CD8-positive, alpha-beta memory T cell (primary cell): ENCODE data around the gene NCOA1. TPM values are rescaled to one million over a fixed set of nuclear protein-coding genes. Genes with fewer than 3 reads are reported as not detected.

Experiments used
- CTCF ChIA-PET: fragments of 350-600 bp; sonication (Branson Sonifier 250); formaldehyde crosslinking; loops from one replicate; lab custom pipeline; 2021; ENCODE audit warnings: antibody characterized with exemption; lab: Charles Lee
- POLR2A ChIA-PET: fragments of 350-600 bp; sonication (Branson Sonifier 250); formaldehyde crosslinking; loops from one replicate; lab custom pipeline; 2021; ENCODE audit warnings: antibody characterized with exemption; lab: Charles Lee
- DNase-seq, 5 donors: peaks; one replicate each; pipeline versions ENCODE4 v3.0.0 to v3.0.0-alpha.2; 2020 to 2022; ENCODE audit warnings: mixed read lengths in 1 of 5
- H3K27ac ChIP-seq: one replicate; pipeline ENCODE4 v1.7.0; 2013; ENCODE audit warnings: low read depth, mild to moderate bottlenecking, low read length, moderate library complexity
- H3K27me3 ChIP-seq: 2 replicates; pipeline ENCODE4 v1.7.0; 2013; ENCODE audit warnings: low read length, mild to moderate bottlenecking; ENCODE audit not compliant: insufficient read depth, poor library complexity, severe bottlenecking
- H3K36me3 ChIP-seq: 2 replicates; pipeline ENCODE4 v1.7.0; 2013; ENCODE audit warnings: mild to moderate bottlenecking, low read length, moderate library complexity; ENCODE audit not compliant: insufficient read depth
- H3K4me1 ChIP-seq: 2 replicates; pipeline ENCODE4 v1.7.0; 2013; ENCODE audit warnings: mild to moderate bottlenecking, low read length, moderate library complexity; ENCODE audit not compliant: insufficient read depth
- H3K4me3 ChIP-seq: 2 replicates; pipeline ENCODE4 v1.7.0; 2013; ENCODE audit warnings: mild to moderate bottlenecking, low read length
- H3K9me3 ChIP-seq: 2 replicates; pipeline ENCODE4 v1.7.0; 2013; ENCODE audit warnings: mild to moderate bottlenecking, low read length
- H3K27ac Mint-ChIP-seq, 8 donors: one replicate each; pipeline ENCODE4 v1.8.0; 2020 to 2021; ENCODE audit warnings: mixed read lengths in 8 of 8, mild to moderate bottlenecking in 6 of 8, inconsistent platforms in 3 of 8, moderate library complexity in 3 of 8
- H3K27me3 Mint-ChIP-seq, 2 donors: one replicate each; pipeline ENCODE4 v1.8.0; 2020 to 2021; ENCODE audit warnings: mixed read lengths in 2 of 2, mild to moderate bottlenecking in 1 of 2, moderate library complexity in 1 of 2
- H3K36me3 Mint-ChIP-seq, 3 donors: one replicate each; pipeline ENCODE4 v1.8.0; 2020 to 2021; ENCODE audit warnings: mixed read lengths in 3 of 3, inconsistent platforms in 1 of 3, mild to moderate bottlenecking in 1 of 3
- H3K4me1 Mint-ChIP-seq, 3 donors: one replicate each; pipeline ENCODE4 v1.8.0; 2020 to 2021; ENCODE audit warnings: mixed read lengths in 3 of 3, inconsistent platforms in 1 of 3, mild to moderate bottlenecking in 1 of 3
- H3K4me3 Mint-ChIP-seq, 7 donors: one replicate each; pipeline ENCODE4 v1.8.0; 2020 to 2021; ENCODE audit warnings: mixed read lengths in 7 of 7, mild to moderate bottlenecking in 6 of 7, moderate library complexity in 4 of 7, inconsistent platforms in 2 of 7
- H3K9me3 Mint-ChIP-seq, 5 donors: one replicate each; pipeline ENCODE4 v1.8.0; 2020 to 2022; ENCODE audit warnings: mixed read lengths in 5 of 5, mild to moderate bottlenecking in 3 of 5, moderate library complexity in 2 of 5, inconsistent platforms in 1 of 5
- polyA plus RNA-seq: library from polyadenylated mRNA; unstranded; fragments of 300-500 nt; fragmentation: Illumina TruSeq; gene quantifications from one replicate; pipeline ENCODE4 v1.2.3, GENCODE V29; 2021
- total RNA-seq, 2 experiments: library from RNA; stranded (reverse); gene quantifications; one replicate each; pipeline ENCODE4 v1.2.3, GENCODE V29; 2021

NCOA1 gene
- total and polyA plus RNA-seq, 3 experiments from 2014 or later = 32.2 to 35.7 (median 32.7) TPM

- DNase-seq = no peak
- Histone ChIP-seq H3K9me3 (no peaks in the 10 kb centered on the region), H3K27ac (no peak overlapping the region), H3K36me3 (no peaks in the 10 kb centered on the region), H3K4me1 (no peaks in the 10 kb centered on the region), H3K4me3 (no peak overlapping the region), H3K27me3 (no peaks in the 10 kb centered on the region)
- Mint-ChIP-seq H3K4me1 (peaks cover 0 to 3% (median 1%) of the 10 kb centered on the region in 3 donors), H3K4me3 (no peak overlapping the region), H3K27ac (peak overlapping the region in 2 of 8 donors; percentile 10 to 13), H3K36me3 (peaks cover 12 to 45% (median 16%) of the 10 kb centered on the region in 3 donors), H3K9me3 (peaks cover 0 to 4% (median 0%) of the 10 kb centered on the region in 5 donors), H3K27me3 (no peaks in the 10 kb centered on the region)
- CTCF ChIA-PET = no interaction called here
- POLR2A ChIA-PET = no interaction called here
These were observed 230.4 kb downstream of the NCOA1 start for GRCh38 chr2:24721470-24721869.

DNA sequence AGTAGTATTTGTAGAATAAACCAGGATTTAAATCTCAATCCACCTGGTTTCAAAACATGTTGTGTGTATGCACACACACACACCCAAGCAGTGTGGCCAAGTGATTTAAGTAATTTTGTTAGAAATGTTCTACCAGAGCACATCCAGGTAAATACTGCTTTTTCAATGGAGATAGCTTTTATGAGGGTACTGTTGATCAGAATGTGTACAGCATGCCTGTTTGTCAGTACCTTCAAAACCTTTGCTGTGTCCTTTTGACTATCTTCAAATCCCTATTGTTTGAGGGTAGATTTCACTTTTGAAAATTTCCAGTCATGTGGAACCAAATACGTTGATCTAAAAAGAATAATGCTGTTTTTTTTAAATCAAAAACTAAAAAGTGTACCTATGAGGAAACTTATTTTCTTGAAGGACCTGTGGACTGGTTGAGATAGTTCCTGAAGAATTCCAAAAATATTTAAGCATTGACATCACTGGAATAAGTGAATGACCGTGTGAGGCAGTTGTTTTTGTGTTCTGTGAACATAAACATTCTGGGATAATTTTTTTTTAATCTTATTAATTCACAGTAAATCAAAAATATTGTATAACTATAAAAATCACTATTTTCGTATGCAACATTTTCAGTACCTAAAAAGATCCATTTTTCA, 231.2 kb downstream of the NCOA1 start:
- Histone ChIP-seq H3K27me3 (no peaks in the 10 kb centered on the region), H3K4me1 (no peaks in the 10 kb centered on the region), H3K4me3 (no peak overlapping the region), H3K36me3 (no peaks in the 10 kb centered on the region), H3K9me3 (no peaks in the 10 kb centered on the region), H3K27ac (no peak overlapping the region)
- no peak overlapping the region for H3K27ac Mint-ChIP-seq
- peaks cover 0 to 3% (median 1%) of the 10 kb centered on the region in 3 donors for H3K4me1 Mint-ChIP-seq
- no peak overlapping the region for H3K4me3 Mint-ChIP-seq
- H3K9me3 Mint-ChIP-seq = no peaks in the 10 kb centered on the region
- no peaks in the 10 kb centered on the region for H3K27me3 Mint-ChIP-seq
- ChIA-PET POLR2A (no interaction called here), CTCF (no interaction called here)
- peaks cover 4 to 43% (median 10%) of the 10 kb centered on the region in 3 donors for H3K36me3 Mint-ChIP-seq
- no peak for DNase-seq

GRCh38 chr2:24723191-24723590, 232.1 kb downstream of the NCOA1 start:
- Histone ChIP-seq H3K36me3 (no peaks in the 10 kb centered on the region), H3K4me3 (no peak overlapping the region), H3K27me3 (no peaks in the 10 kb centered on the region), H3K27ac (no peak overlapping the region), H3K4me1 (no peaks in the 10 kb centered on the region), H3K9me3 (no peaks in the 10 kb centered on the region)
- Mint-ChIP-seq H3K4me1 (peaks cover 0 to 3% (median 1%) of the 10 kb centered on the region in 3 donors), H3K27me3 (no peaks in the 10 kb centered on the region), H3K36me3 (peaks cover 0 to 40% (median 9%) of the 10 kb centered on the region in 3 donors), H3K9me3 (no peaks in the 10 kb centered on the region), H3K27ac (no peak overlapping the region), H3K4me3 (no peak overlapping the region)
- ChIA-PET POLR2A (no interaction called here), CTCF (no interaction called here)
- DNase-seq = no peak

- H3K9me3 ChIP-seq = no peaks in the 10 kb centered on the region
- H3K4me3 ChIP-seq = no peak overlapping the region
- DNase-seq = no peak
- H3K36me3 ChIP-seq = no peaks in the 10 kb centered on the region
- H3K27me3 ChIP-seq = no peaks in the 10 kb centered on the region
- ChIA-PET POLR2A (no interaction called here), CTCF (no interaction called here)
- no peaks in the 10 kb centered on the region for H3K4me1 ChIP-seq
- Mint-ChIP-seq H3K4me1 (peaks cover 0 to 3% (median 1%) of the 10 kb centered on the region in 3 donors), H3K27ac (no peak overlapping the region), H3K4me3 (no peak overlapping the region), H3K36me3 (peaks cover 0 to 39% (median 11%) of the 10 kb centered on the region in 3 donors), H3K9me3 (no peaks in the 10 kb centered on the region), H3K27me3 (no peaks in the 10 kb centered on the region)
- no peak overlapping the region for H3K27ac ChIP-seq
These were observed 232.6 kb downstream of the NCOA1 start for GRCh38 chr2:24723665-24724064.

GRCh38 chr2:24724111-24724775, 233.2 kb downstream of the NCOA1 start:
- Histone ChIP-seq H3K36me3 (no peaks in the 10 kb centered on the region), H3K27me3 (no peaks in the 10 kb centered on the region), H3K9me3 (no peaks in the 10 kb centered on the region), H3K4me1 (no peaks in the 10 kb centered on the region), H3K4me3 (no peak overlapping the region), H3K27ac (no peak overlapping the region)
- Mint-ChIP-seq H3K4me1 (peaks cover 0 to 3% (median 1%) of the 10 kb centered on the region in 3 donors), H3K9me3 (no peaks in the 10 kb centered on the region), H3K36me3 (peaks cover under 1 to 41% (median 12%) of the 10 kb centered on the region in 3 donors), H3K27ac (peak overlapping the region in 1 of 8 donors; percentile 17), H3K4me3 (no peak overlapping the region), H3K27me3 (no peaks in the 10 kb centered on the region)
- no peak for DNase-seq
- ChIA-PET CTCF (no interaction called here), POLR2A (no interaction called here)

GRCh38 chr2:24725956-24726355, 234.9 kb downstream of the NCOA1 start:
- no peaks in the 10 kb centered on the region for H3K9me3 Mint-ChIP-seq
- CTCF ChIA-PET = no interaction called here
- peaks cover 5 to 47% (median 12%) of the 10 kb centered on the region in 3 donors for H3K36me3 Mint-ChIP-seq
- H3K4me1 Mint-ChIP-seq = peaks cover 0 to 6% (median 1%) of the 10 kb centered on the region in 3 donors
- POLR2A ChIA-PET = no interaction called here
- no peaks in the 10 kb centered on the region for H3K4me1 ChIP-seq
- no peaks in the 10 kb centered on the region for H3K27me3 Mint-ChIP-seq
- H3K27me3 ChIP-seq = no peaks in the 10 kb centered on the region
- H3K27ac Mint-ChIP-seq = no peak overlapping the region
- no peaks in the 10 kb centered on the region for H3K36me3 ChIP-seq
- no peaks in the 10 kb centered on the region for H3K9me3 ChIP-seq
- DNase-seq = no peak
- H3K4me3 Mint-ChIP-seq = no peak overlapping the region
- H3K27ac ChIP-seq = no peak overlapping the region
- H3K4me3 ChIP-seq = no peak overlapping the region

DNA sequence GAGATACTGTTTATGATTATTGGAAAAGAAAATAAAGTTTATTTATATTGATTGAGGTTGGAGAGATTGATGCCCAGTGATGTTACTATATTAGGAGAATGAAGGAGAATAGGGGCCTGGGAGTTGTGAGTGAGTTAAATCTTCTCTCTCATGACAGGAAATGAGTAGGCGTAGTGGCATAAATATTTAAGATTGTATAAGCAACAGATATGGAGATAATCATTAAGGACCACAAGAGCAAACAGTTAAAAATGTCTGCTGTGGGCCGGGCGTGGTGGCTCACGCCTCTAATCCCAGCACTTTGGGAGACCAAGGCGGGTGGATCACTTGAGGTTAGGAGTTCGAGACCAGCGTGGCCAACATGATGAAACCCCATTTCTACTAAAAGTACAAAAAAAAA, 239.4 kb downstream of the NCOA1 start:
- H3K36me3 Mint-ChIP-seq = peaks cover 5 to 63% (median 17%) of the 10 kb centered on the region in 3 donors
- no peaks in the 10 kb centered on the region for H3K9me3 ChIP-seq
- no peaks in the 10 kb centered on the region for H3K27me3 ChIP-seq
- H3K27ac Mint-ChIP-seq = no peak overlapping the region
- H3K4me3 Mint-ChIP-seq = no peak overlapping the region
- no peak for DNase-seq
- no peak overlapping the region for H3K4me3 ChIP-seq
- no peaks in the 10 kb centered on the region for H3K4me1 ChIP-seq
- no peaks in the 10 kb centered on the region for H3K36me3 ChIP-seq
- peaks cover 0 to 5% (median 0%) of the 10 kb centered on the region in 3 donors for H3K4me1 Mint-ChIP-seq
- no peak overlapping the region for H3K27ac ChIP-seq
- no peaks in the 10 kb centered on the region for H3K27me3 Mint-ChIP-seq
- ChIA-PET POLR2A (no interaction called here), CTCF (no interaction called here)
- no peaks in the 10 kb centered on the region for H3K9me3 Mint-ChIP-seq

- peaks cover 0 to 7% (median 0%) of the 10 kb centered on the region in 3 donors for H3K4me1 Mint-ChIP-seq
- no peak overlapping the region for H3K27ac ChIP-seq
- H3K9me3 ChIP-seq = no peaks in the 10 kb centered on the region
- no peaks in the 10 kb centered on the region for H3K27me3 Mint-ChIP-seq
- no peaks in the 10 kb centered on the region for H3K36me3 ChIP-seq
- POLR2A ChIA-PET = no interaction called here
- H3K36me3 Mint-ChIP-seq = peaks cover 5 to 61% (median 17%) of the 10 kb centered on the region in 3 donors
- no peaks in the 10 kb centered on the region for H3K4me1 ChIP-seq
- no peaks in the 10 kb centered on the region for H3K9me3 Mint-ChIP-seq
- no peak for DNase-seq
- H3K27me3 ChIP-seq = no peaks in the 10 kb centered on the region
- H3K4me3 ChIP-seq = no peak overlapping the region
- peak overlapping the region in 1 of 8 donors; percentile 90 for H3K27ac Mint-ChIP-seq
- no peak overlapping the region for H3K4me3 Mint-ChIP-seq
- CTCF ChIA-PET = no interaction called here
These were observed 240.0 kb downstream of the NCOA1 start for GRCh38 chr2:24731040-24731439.
